Measurements from ENCODE around the gene DERA. TPM values are rescaled to one million over a fixed set of nuclear protein-coding genes. Genes with fewer than 3 reads are reported as not detected.
"Not testable (repeated sequence)": the region's sequence is repeated elsewhere in the genome, so short reads cannot be mapped to it uniquely, and the experiment has no call there.

DERA gene
- total and polyA plus RNA-seq, 2 donors, result 28.1 to 36.5 TPM

GRCh38 chr12:16018306-16018705 is 107.2 kb downstream of the DERA start:
- DNase-seq (ENCODE audit: extremely low spot score), result no peak
- no peak overlapping the region for H3K4me3 ChIP-seq (ENCODE audit: low read depth, low read length)
- no peak overlapping the region for H3K27ac ChIP-seq (ENCODE audit: low read depth)
- H3K4me1 ChIP-seq (ENCODE audit: insufficient read depth), result no peaks in the 10 kb centered on the region
- peaks cover 4% of the 10 kb centered on the region for H3K36me3 ChIP-seq (ENCODE audit: insufficient read depth)
- 97% methylated on average over 2 of the region's 2 CpGs for WGBS

- Histone ChIP-seq H3K27ac (ENCODE audit: low read depth) (no peak overlapping the region), H3K36me3 (ENCODE audit: insufficient read depth) (peaks cover 4% of the 10 kb centered on the region), H3K4me3 (ENCODE audit: low read depth, low read length) (no peak overlapping the region), H3K4me1 (ENCODE audit: insufficient read depth) (no peaks in the 10 kb centered on the region)
- no peak for DNase-seq (ENCODE audit: extremely low spot score)
Observed at GRCh38 chr12:16019136-16019535, 108.0 kb downstream of the DERA start.

DNA sequence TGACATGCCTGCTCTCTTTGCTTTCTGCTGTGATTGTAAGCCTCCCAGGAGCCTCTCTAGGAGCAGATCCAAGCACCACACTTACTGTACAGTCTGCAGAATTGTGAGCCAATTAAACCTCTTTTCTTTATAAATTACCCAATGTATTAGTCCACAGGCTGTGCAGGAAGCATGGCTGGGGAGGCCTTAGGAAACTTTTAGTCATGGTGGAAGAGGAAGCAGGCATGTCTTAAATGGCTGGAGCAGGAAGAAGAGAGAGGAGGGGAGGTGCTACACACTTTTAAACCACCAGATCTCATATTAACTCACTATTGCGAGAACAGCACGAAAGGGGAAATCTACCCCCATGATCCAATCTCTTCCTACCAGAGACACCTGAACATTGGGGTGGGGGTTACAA is 108.9 kb downstream of the DERA start:
- 98% methylated on average over 2 of the region's 2 CpGs for WGBS
- Histone ChIP-seq H3K4me1 (ENCODE audit: insufficient read depth) (no peaks in the 10 kb centered on the region), H3K27ac (ENCODE audit: low read depth) (no peak overlapping the region), H3K36me3 (ENCODE audit: insufficient read depth) (peaks cover 4% of the 10 kb centered on the region), H3K4me3 (ENCODE audit: low read depth, low read length) (no peak overlapping the region)
- DNase-seq (ENCODE audit: extremely low spot score), result no peak

- Histone ChIP-seq H3K4me3 (ENCODE audit: low read depth, low read length) (no peak overlapping the region), H3K36me3 (ENCODE audit: insufficient read depth) (peaks cover 4% of the 10 kb centered on the region), H3K27ac (ENCODE audit: low read depth) (no peak overlapping the region), H3K4me1 (ENCODE audit: insufficient read depth) (no peaks in the 10 kb centered on the region)
- 98% methylated on average over 1 of the region's 1 CpG for WGBS
- no peak for DNase-seq (ENCODE audit: extremely low spot score)
Observed at GRCh38 chr12:16021026-16021425, 109.9 kb downstream of the DERA start.

GRCh38 chr12:16021676-16022075 is 110.5 kb downstream of the DERA start:
- peaks cover 4% of the 10 kb centered on the region for H3K36me3 ChIP-seq (ENCODE audit: insufficient read depth)
- no peak for DNase-seq (ENCODE audit: extremely low spot score)
- no peaks in the 10 kb centered on the region for H3K4me1 ChIP-seq (ENCODE audit: insufficient read depth)
- H3K4me3 ChIP-seq (ENCODE audit: low read depth, low read length), result no peak overlapping the region
- no peak overlapping the region for H3K27ac ChIP-seq (ENCODE audit: low read depth)
- 90% methylated on average over 2 of the region's 2 CpGs for WGBS

DNA sequence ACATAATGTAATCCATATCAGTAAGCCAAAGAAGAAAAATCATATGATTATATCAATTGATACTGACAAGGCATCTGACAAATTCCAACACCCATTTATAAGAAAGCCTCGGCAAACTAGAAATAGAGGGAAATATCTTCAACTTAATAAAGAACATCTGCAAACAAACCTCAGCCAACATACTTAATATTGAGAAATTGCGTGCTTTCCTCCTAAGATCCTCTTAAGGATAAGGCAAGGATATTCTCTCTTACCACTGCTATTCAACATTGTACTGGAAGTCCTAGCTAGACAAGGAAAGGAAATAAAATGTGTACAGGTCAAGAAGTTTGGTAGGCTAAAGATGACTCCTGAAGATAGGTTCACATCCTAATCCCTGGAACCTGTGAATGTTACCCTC is 115.9 kb downstream of the DERA start:
- Histone ChIP-seq H3K27ac (ENCODE audit: low read depth) (no peak overlapping the region), H3K4me3 (ENCODE audit: low read depth, low read length) (no peak overlapping the region), H3K36me3 (ENCODE audit: insufficient read depth) (peaks cover 2% of the 10 kb centered on the region), H3K4me1 (ENCODE audit: insufficient read depth) (no peaks in the 10 kb centered on the region)
- no peak for DNase-seq (ENCODE audit: extremely low spot score)
- WGBS, result 75% methylated on average over 2 of the region's 2 CpGs

DNA sequence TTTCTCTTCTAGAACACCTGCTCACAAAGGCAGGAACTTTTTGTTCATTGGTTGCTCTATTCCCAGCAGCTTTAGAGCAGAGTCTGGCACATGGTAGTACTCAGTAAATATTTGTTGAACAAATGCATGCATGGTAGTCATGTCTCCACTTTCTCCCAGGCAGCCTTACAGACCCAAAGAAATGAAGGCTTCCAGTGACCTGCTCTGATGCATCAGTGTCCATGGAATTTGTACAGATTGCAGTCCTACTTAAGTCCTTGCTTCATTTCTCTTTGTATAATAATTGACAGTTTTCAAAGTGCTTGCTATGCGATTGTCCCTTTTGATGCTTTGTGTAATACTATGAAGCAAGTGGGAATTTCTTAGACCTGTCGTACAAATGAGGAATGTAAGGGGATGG is 119.6 kb downstream of the DERA start:
- WGBS, result 98% methylated on average over 2 of the region's 2 CpGs
- Histone ChIP-seq H3K36me3 (ENCODE audit: insufficient read depth) (no peaks in the 10 kb centered on the region), H3K4me3 (ENCODE audit: low read depth, low read length) (no peak overlapping the region), H3K4me1 (ENCODE audit: insufficient read depth) (no peaks in the 10 kb centered on the region), H3K27ac (ENCODE audit: low read depth) (no peak overlapping the region)
- no peak for DNase-seq (ENCODE audit: extremely low spot score)

DNA sequence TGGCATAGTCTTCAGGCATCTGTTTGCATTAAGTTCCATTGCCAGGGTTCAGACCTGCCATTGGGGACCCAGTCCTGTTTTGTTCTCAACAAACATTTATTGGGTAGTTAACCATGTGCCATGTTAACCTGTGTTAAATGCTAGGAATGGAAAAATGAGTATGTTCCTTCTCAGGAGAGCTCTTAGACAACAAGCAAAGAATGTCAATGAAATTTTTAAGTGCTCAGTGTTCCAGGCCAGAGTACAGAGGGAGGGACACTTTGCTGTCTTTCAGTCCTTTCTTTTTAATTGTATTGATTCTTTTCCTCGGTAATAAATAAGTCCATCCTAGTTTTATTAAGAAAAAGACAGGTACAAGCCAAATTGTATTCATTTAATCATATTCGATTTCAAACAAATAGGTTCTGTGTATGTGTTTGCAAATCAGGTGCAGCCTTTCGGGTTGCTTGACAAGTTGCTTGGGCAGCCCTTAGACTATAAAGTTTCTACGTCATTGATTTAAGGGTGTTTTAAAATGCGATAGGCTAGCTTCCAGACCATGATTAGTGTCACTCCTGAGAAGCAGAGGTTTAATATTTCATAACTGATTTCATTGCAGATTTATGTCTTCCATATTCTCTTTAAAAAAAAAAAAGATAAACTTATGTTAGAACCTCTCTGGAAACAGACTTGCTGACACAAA is 123.1 kb downstream of the DERA start:
- no peak overlapping the region for H3K4me3 ChIP-seq (ENCODE audit: low read depth, low read length)
- 91% methylated on average over 5 of the region's 5 CpGs for WGBS
- H3K36me3 ChIP-seq (ENCODE audit: insufficient read depth), result peaks cover 2% of the 10 kb centered on the region
- H3K27ac ChIP-seq (ENCODE audit: low read depth), result no peak overlapping the region
- no peaks in the 10 kb centered on the region for H3K4me1 ChIP-seq (ENCODE audit: insufficient read depth)
- DNase-seq (ENCODE audit: extremely low spot score), result no peak

DNA sequence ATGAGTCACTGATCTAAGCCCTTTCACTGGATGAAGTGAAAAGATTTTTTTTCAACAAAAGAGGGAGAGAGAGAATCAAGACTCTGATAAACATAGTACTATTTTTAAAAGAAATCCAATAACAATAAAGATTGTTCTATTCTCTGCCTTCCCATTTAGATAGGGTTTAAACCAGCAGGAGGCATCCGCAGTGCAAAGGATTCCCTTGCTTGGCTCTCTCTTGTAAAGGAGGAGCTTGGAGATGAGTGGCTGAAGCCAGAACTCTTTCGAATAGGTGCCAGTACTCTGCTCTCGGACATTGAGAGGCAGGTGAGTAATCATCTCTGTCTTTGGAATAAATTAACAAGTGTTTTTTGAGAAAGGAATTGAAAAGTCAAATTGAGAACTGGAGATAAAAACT is 124.9 kb downstream of the DERA start:
- no peak for DNase-seq (ENCODE audit: extremely low spot score)
- Histone ChIP-seq H3K4me3 (ENCODE audit: low read depth, low read length) (no peak overlapping the region), H3K27ac (ENCODE audit: low read depth) (no peak overlapping the region), H3K4me1 (ENCODE audit: insufficient read depth) (no peaks in the 10 kb centered on the region), H3K36me3 (ENCODE audit: insufficient read depth) (peaks cover 2% of the 10 kb centered on the region)
- 97% methylated on average over 3 of the region's 3 CpGs for WGBS

DNA sequence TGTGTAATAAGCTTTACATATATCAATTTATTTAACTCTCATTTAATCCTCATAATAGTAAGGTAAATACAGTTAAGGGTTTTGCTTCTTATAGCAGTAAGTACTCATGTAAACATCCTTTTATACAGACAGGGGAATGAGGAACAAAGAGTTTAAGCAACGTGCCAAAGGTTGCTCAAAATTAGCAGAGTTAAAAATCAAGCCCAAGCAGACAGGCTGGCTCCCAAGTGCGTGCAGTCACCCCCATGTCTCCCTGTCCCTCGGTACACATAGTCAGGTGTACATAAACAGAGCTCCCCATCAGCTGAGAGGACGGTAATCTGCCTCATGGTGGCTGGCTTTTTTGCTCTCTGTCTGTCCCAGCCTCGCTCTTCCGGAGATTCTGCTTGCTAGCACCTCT is 126.4 kb downstream of the DERA start:
- Histone ChIP-seq H3K27ac (ENCODE audit: low read depth) (no peak overlapping the region), H3K4me1 (ENCODE audit: insufficient read depth) (no peaks in the 10 kb centered on the region), H3K4me3 (ENCODE audit: low read depth, low read length) (no peak overlapping the region), H3K36me3 (ENCODE audit: insufficient read depth) (peaks cover 2% of the 10 kb centered on the region)
- WGBS, result 66% methylated on average over 6 of the region's 6 CpGs
- no peak for DNase-seq (ENCODE audit: extremely low spot score)

DNA sequence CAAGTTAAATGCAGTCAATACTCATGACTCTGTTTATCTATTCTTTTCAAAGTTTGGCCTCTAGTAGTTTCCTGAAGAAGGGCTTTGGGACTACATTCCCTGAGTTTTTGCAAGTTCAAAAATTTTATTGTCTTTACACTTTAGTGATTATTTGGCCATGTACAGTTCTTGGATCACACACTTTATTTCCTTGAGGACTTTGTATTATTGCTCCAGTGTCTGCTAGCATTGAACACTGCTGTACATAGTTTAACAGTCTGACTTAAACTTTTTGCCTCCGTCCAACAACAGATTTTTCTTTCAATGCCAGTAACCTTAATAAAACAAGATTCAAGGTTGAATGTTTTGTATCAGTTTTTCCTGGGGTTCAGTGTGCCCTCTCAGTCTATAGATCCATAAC is 132.3 kb downstream of the DERA start:
- WGBS, result 99% methylated on average over 1 of the region's 1 CpG
- no peak for DNase-seq (ENCODE audit: extremely low spot score)
- no peak overlapping the region for H3K27ac ChIP-seq (ENCODE audit: low read depth)
- H3K4me1 ChIP-seq (ENCODE audit: insufficient read depth), result no peaks in the 10 kb centered on the region
- H3K36me3 ChIP-seq (ENCODE audit: insufficient read depth), result peaks cover 2% of the 10 kb centered on the region
- no peak overlapping the region for H3K4me3 ChIP-seq (ENCODE audit: low read depth, low read length)

DNA sequence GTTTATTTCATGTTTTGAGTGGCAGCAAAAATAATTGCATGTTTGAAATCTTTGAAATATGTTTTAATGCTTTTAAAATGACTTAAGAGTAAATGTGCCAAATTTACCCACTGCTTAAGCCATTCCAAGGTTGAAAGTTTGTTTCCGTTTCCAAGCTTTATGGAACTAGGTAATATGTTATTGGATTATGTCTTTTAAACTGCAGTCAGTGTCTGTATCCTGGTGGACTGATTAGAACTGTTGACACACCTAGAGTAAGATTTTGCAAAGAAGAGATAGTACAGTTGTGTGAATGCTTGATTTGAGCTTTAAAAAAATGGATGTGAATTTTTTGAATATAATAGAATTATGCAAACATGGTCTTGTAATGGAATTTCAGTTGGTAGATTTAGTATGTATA is 135.1 kb downstream of the DERA start:
- DNase-seq (ENCODE audit: extremely low spot score), result no peak
- 68% methylated on average over 1 of the region's 1 CpG for WGBS
- H3K4me1 ChIP-seq (ENCODE audit: insufficient read depth), result no peaks in the 10 kb centered on the region

DNA sequence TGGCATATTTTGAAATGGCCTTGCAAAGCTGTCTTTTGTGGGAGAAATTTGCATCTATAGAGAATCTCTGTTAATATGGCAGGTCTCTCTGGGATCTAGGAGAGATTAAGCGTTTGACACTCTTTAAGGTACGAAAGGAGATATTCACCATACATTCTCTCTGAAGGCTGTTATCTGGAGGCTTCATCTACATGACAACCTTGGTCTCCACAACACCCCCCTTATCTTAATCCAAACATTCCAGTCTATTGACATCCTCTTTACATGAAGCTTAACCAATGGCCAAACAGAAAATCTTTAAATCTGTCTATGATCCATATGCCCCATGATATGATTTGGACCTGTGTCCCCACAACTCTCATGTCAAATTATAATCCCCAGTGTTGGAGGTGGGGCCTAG is 137.4 kb downstream of the DERA start:
- DNase-seq (ENCODE audit: extremely low spot score), result no peak
- Histone ChIP-seq H3K27ac (ENCODE audit: low read depth) (no peak overlapping the region), H3K4me3 (ENCODE audit: low read depth, low read length) (no peak overlapping the region), H3K4me1 (ENCODE audit: insufficient read depth) (no peaks in the 10 kb centered on the region), H3K36me3 (ENCODE audit: insufficient read depth) (no peaks in the 10 kb centered on the region)
- 74% methylated on average over 2 of the region's 2 CpGs for WGBS

More for the DNA sequence above, 135.1 kb downstream of the DERA start:
- no peaks in the 10 kb centered on the region for H3K36me3 ChIP-seq (ENCODE audit: insufficient read depth)
- H3K4me3 ChIP-seq (ENCODE audit: low read depth, low read length), result no peak overlapping the region
- H3K27ac ChIP-seq (ENCODE audit: low read depth), result no peak overlapping the region

DNA sequence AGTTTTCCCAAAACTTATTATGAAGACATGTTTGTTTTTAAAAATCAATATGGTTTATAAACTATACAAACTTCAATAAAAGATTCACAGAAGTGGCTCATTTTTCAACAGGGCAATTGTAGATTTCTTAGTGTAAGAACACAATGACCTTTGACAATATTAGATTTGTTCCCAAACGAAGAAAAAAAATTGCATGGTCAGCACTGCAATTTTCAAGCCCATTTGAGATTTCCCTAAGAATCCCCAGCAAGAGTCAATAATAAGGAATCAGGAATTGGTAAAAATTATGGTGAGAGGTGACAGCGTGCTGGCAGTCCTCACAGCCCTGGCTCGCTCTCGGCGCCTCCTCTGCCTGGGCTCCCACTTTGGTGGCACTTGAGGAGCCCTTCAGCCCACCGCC is 145.8 kb downstream of the DERA start:
- no peak for DNase-seq (ENCODE audit: extremely low spot score)
- H3K36me3 ChIP-seq (ENCODE audit: insufficient read depth), result no peaks in the 10 kb centered on the region
- no peaks in the 10 kb centered on the region for H3K4me1 ChIP-seq (ENCODE audit: insufficient read depth)
- H3K4me3 ChIP-seq (ENCODE audit: low read depth, low read length), result no peak overlapping the region
- WGBS, result 91% methylated on average over 6 of the region's 6 CpGs
- H3K27ac ChIP-seq (ENCODE audit: low read depth), result no peak overlapping the region

GRCh38 chr12:16057351-16057751 is 146.2 kb downstream of the DERA start:
- DNase-seq (ENCODE audit: extremely low spot score); H3K4me3 ChIP-seq (ENCODE audit: low read depth, low read length); H3K4me1 ChIP-seq (ENCODE audit: insufficient read depth); H3K36me3 ChIP-seq (ENCODE audit: insufficient read depth); H3K27ac ChIP-seq (ENCODE audit: low read depth): not testable (repeated sequence)
- 95% methylated on average over 34 of the region's 34 CpGs for WGBS
